ENCODE results near the gene GALNT15. TPM values are rescaled to one million over a fixed set of nuclear protein-coding genes. Genes with fewer than 3 reads are reported as not detected.

The GALNT15 gene
- total and polyA plus RNA-seq, 2 donors (not counting 3 experiments of a cell fraction or from before 2014, with no cell fraction given) = 0.87 to 5.4 TPM

DNA sequence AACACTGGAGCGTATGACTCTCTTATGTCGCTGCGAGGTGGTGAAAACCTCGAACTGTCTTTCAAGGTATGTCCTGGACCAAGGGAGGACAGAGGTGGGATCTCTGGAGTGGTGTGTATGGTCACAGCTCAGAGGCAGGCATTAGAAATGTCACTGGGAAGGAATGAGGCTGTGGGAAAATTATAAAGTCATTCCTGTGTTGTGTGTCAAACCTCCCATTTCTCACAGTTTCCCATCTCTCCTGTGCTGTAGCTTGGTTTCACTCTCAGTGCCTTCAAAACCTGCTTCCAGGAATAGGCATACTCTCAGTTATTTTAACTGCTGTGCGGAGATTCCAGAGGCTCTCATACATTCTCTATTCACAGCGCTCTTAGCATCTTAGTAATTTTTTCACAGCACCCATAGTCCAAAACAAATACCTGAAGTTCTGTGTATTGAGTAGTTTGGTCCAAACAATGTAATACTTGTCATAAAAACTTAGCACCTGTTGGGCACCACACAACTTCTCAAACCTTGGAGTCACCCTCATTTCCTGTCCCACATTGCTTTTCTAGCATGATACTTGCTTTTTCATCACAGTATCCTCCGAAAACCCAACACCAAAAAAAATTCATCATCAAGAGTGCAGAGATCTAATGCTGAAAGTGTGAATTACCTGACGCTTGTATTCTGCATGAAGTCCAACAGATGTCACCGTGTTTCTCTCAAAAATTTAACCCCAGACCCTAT lies 36.9 kb downstream of the GALNT15 start:
- FAIRE-seq (no peak), DNase-seq (ENCODE audit: low read depth, low spot score) (no peak)
- TF ChIP-seq MYC (IDR thresholded peaks at IDR 0.05; ENCODE audit: low read depth, low read length) (no peak), EZH2 (IDR thresholded peaks at IDR 0.05; ENCODE audit: borderline replicate concordance, low read depth, low read length, severe bottlenecking) (no peak), CTCF (IDR thresholded peaks at IDR 0.05; ENCODE audit: extremely low read depth in 1 of 2, insufficient read depth in 1 of 2, low read depth in 1 of 2, low read length in 2 of 2) (no peak), POLR2A (IDR thresholded peaks at IDR 0.05; ENCODE audit: low read depth, low read length) (no peak), FOS (IDR thresholded peaks at IDR 0.05; ENCODE audit: borderline replicate concordance, insufficient read depth, low read length) (no peak), POLR2AphosphoS5 (IDR thresholded peaks at IDR 0.05; ENCODE audit: insufficient read depth, low read depth, low read length) (no peak), GATA2 (IDR thresholded peaks at IDR 0.05; ENCODE audit: insufficient read depth, insufficient read length, low read depth, low read length) (no peak), JUN (IDR thresholded peaks at IDR 0.05; ENCODE audit: borderline replicate concordance, insufficient read depth, insufficient read length, low read depth) (no peak)
- TF ChIP-seq, protein P1, sequence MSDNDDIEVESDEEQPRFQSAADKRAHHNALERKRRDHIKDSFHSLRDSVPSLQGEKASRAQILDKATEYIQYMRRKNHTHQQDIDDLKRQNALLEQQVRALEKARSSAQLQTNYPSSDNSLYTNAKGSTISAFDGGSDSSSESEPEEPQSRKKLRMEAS (IDR thresholded peaks at IDR 0.05; ENCODE audit: insufficient read depth, insufficient read length) = no peak
- no peak overlapping the region for H3K9ac ChIP-seq (replicated peaks; ENCODE audit: extremely low read depth, insufficient read depth, low read length)
- no peaks in the 10 kb centered on the region for H3K9me3 ChIP-seq (replicated peaks; ENCODE audit: control insufficient read depth, insufficient read depth, low read length)
- no peaks in the 10 kb centered on the region for H3K9me1 ChIP-seq (replicated peaks; ENCODE audit: control insufficient read depth, extremely low read depth, insufficient read depth, low read length)
- H3K4me1 ChIP-seq (ENCODE audit: control insufficient read depth, extremely low read depth, insufficient read depth, low read length) = peaks cover 12% of the 10 kb centered on the region
- POLR2A ChIA-PET = no interaction called here
- BruUV-seq (replicated peaks) = no TSS peak
- no peak overlapping the region for H3K27ac ChIP-seq (ENCODE audit: insufficient read depth, low read depth, low read length)
- H3K4me2 ChIP-seq (ENCODE audit: insufficient read depth, low read length) = no peak overlapping the region
- CTCF ChIA-PET = no interaction called here
- no peak overlapping the region for H3K4me3 ChIP-seq (replicated peaks in 1 of 3; ENCODE audit: insufficient read depth in 1 of 3, low read depth in 1 of 3, low read length in 3 of 3)
- dilution Hi-C loops (cut with MboI; ENCODE audit: extremely low pct_ligation_motif_present, low sequenced_read_pairs) = no loop called here
- intact Hi-C loops (cut with micrococcal nuclease) = no loop called here
- H3K27me3 ChIP-seq (ENCODE audit: control insufficient read depth in 2 of 2, insufficient read depth in 2 of 2, low read length in 2 of 2) = no peaks in the 10 kb centered on the region
- H2AFZ ChIP-seq (ENCODE audit: low read depth, low read length) = no peak overlapping the region
- H3K79me2 ChIP-seq (ENCODE audit: control insufficient read depth, insufficient read depth, low read length) = no peaks in the 10 kb centered on the region
- no peaks in the 10 kb centered on the region for H3K36me3 ChIP-seq (ENCODE audit: control insufficient read depth in 2 of 2, extremely low read depth in 1 of 2, insufficient read depth in 2 of 2, low read length in 2 of 2)
- H4K20me1 ChIP-seq (replicated peaks; ENCODE audit: control insufficient read depth, extremely low read depth, insufficient read depth, low read length) = no peaks in the 10 kb centered on the region
